Esophagus squamous epithelium (tissue), 5 donors: ENCODE measurements around the gene RGS9. TPM values are rescaled to one million over a fixed set of nuclear protein-coding genes. Genes with fewer than 3 reads are reported as not detected.
A peak's percentile ranks its signal among the peaks of the same experiment; 100 is the strongest.
"Not testable (repeated sequence)": the region's sequence is repeated elsewhere in the genome, so short reads cannot be mapped to it uniquely, and the experiment has no call there.

Source experiments
- DNase-seq: peaks from one replicate; lab custom pipeline; 2025; lab: John Stamatoyannopoulos, UW
- H3K27ac ChIP-seq, 4 donors: fragments of 200-600 bp; sonication (generic); one replicate each; pipeline ENCODE4 v1.5.1; 2016 to 2019; ENCODE audit warnings: mild to moderate bottlenecking in 1 of 4
- H3K27me3 ChIP-seq, 4 donors: fragments of 200-600 bp; sonication (generic); 1 replicate in 3 of 4; 2 replicates in 1 of 4; pipeline versions ENCODE4 v1.5.1 to v1.6.0; 2017 to 2021; ENCODE audit warnings: antibody characterized with exemption in 1 of 4
- H3K36me3 ChIP-seq, 3 donors: fragments of 200-600 bp; sonication (generic); one replicate each; pipeline ENCODE4 v1.5.1; 2016 to 2019
- H3K4me1 ChIP-seq, 3 donors: fragments of 200-600 bp; sonication (generic); one replicate each; pipeline ENCODE4 v1.5.1; 2017 to 2019
- H3K4me3 ChIP-seq, 4 donors: fragments of 200-600 bp; sonication (generic); 1 replicate in 3 of 4; 2 replicates in 1 of 4; pipeline ENCODE4 v1.5.1; 2016 to 2019; ENCODE audit warnings: mild to moderate bottlenecking in 2 of 4, moderate library complexity in 1 of 4
- H3K9me3 ChIP-seq, 3 donors: fragments of 200-600 bp; sonication (generic); one replicate each; pipeline ENCODE4 v1.5.1; 2016 to 2019
- POLR2A ChIP-seq, 4 donors: fragments of 450-650 bp; IDR thresholded peaks; one replicate each; pipeline ENCODE4 v1.6.1; 2017; ENCODE audit warnings: antibody characterized with exemption in 4 of 4, mild to moderate bottlenecking in 4 of 4, moderate library complexity in 3 of 4
- WGBS, 2 donors: methylation state at CpG; one replicate each; pipeline ENCODE4 v1.1.5; 2018; 5-methylcytosine and 5-hydroxymethylcytosine counted together
- intact Hi-C: fragments of 100-400 bp; cut with DNase I; formaldehyde crosslinking; loops from one replicate; pipeline ENCODE4 v1.15.0; 2022
- total RNA-seq, 4 donors: library from RNA; depleted of rRNA; stranded (reverse); fragments of >200 nt; gene quantifications; one replicate each; pipeline ENCODE4 v1.1.0, GENCODE V29; 2016
- TF ChIP-seq, protein P1 (sequence below), 6 experiments: fragments of 450-650 bp in 4 of 6; fragments of 200-600 bp in 2 of 6; sonication (generic) in 2 of 6; IDR thresholded peaks; one replicate each; pipeline ENCODE4 v1.5.1; 2016 to 2019; ENCODE audit warnings: antibody characterized with exemption in 6 of 6, mild to moderate bottlenecking in 4 of 6, moderate library complexity in 4 of 6
- donor health status: DM: yes; HTN: yes; CAD: no.

RGS9 gene
- total RNA-seq, 4 donors from 2014 or later = 0.45 to 8.1 (median 2.9) TPM

GRCh38 chr17:65175952-65176351 is 38.8 kb downstream of the RGS9 start:
- H3K27me3 ChIP-seq = no peaks in the 10 kb centered on the region
- no peaks in the 10 kb centered on the region for H3K9me3 ChIP-seq
- peaks cover 0 to 11% (median 0%) of the 10 kb centered on the region in 3 donors for H3K4me1 ChIP-seq
- H3K36me3 ChIP-seq = no peaks in the 10 kb centered on the region
- H3K27ac ChIP-seq = no peak overlapping the region
- intact Hi-C loops = no loop called here
- H3K4me3 ChIP-seq = no peak overlapping the region
- no peak for DNase-seq
- TF ChIP-seq, protein P1, sequence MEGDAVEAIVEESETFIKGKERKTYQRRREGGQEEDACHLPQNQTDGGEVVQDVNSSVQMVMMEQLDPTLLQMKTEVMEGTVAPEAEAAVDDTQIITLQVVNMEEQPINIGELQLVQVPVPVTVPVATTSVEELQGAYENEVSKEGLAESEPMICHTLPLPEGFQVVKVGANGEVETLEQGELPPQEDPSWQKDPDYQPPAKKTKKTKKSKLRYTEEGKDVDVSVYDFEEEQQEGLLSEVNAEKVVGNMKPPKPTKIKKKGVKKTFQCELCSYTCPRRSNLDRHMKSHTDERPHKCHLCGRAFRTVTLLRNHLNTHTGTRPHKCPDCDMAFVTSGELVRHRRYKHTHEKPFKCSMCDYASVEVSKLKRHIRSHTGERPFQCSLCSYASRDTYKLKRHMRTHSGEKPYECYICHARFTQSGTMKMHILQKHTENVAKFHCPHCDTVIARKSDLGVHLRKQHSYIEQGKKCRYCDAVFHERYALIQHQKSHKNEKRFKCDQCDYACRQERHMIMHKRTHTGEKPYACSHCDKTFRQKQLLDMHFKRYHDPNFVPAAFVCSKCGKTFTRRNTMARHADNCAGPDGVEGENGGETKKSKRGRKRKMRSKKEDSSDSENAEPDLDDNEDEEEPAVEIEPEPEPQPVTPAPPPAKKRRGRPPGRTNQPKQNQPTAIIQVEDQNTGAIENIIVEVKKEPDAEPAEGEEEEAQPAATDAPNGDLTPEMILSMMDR (IDR thresholded peaks at IDR 0.05) = no peak
- no peak for TF ChIP-seq POLR2A (IDR thresholded peaks at IDR 0.05)

- no peaks in the 10 kb centered on the region for H3K36me3 ChIP-seq
- H3K4me3 ChIP-seq = no peak overlapping the region
- intact Hi-C loops = no loop called here
- H3K27me3 ChIP-seq = no peaks in the 10 kb centered on the region
- TF ChIP-seq, protein P1 (IDR thresholded peaks at IDR 0.05) = no peak
- TF ChIP-seq POLR2A (IDR thresholded peaks at IDR 0.05) = no peak
- H3K27ac ChIP-seq = no peak overlapping the region
- H3K4me1 ChIP-seq = peaks cover 0 to 4% (median 0%) of the 10 kb centered on the region in 3 donors
- 92 to 93% methylated on average over 5 of the region's 5 CpGs for WGBS, 2 donors
- no peak for DNase-seq
- no peaks in the 10 kb centered on the region for H3K9me3 ChIP-seq
These were observed 39.7 kb downstream of the RGS9 start for GRCh38 chr17:65176646-65177409.

DNA sequence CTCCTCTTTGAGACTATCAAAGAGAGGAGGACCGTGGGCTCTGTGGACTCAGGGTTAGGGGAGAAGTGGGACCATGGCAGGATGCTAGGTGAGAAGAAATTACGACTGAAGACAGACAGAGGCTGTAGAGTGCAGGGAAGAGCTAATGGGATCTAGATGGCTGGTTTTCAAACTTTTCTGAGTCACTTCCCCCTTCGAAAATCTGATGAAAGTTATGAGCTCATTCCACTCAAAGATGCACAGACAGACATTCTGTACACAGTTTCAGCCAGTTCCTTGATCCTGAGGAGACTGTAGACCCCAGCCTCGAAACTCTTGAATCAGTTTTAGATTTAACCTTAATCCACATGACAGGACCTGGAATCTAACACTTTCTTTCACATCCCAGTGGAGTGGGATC is 40.7 kb downstream of the RGS9 start:
- Histone ChIP-seq H3K36me3 (no peaks in the 10 kb centered on the region), H3K27ac (no peak overlapping the region), H3K4me3 (no peak overlapping the region), H3K27me3 (no peaks in the 10 kb centered on the region), H3K9me3 (no peaks in the 10 kb centered on the region), H3K4me1 (peaks cover 0 to 4% (median 0%) of the 10 kb centered on the region in 3 donors)
- no peak for DNase-seq
- no peak for TF ChIP-seq POLR2A (IDR thresholded peaks at IDR 0.05)
- TF ChIP-seq, protein P1 (IDR thresholded peaks at IDR 0.05) = no peak
- WGBS, 2 donors = 67 to 75% methylated on average over 4 of the region's 4 CpGs
- intact Hi-C loops = no loop called here

GRCh38 chr17:65180276-65180675 is 43.1 kb downstream of the RGS9 start:
- WGBS, 2 donors = 79 to 91% methylated on average over 12 of the region's 12 CpGs
- intact Hi-C loops = not testable (repeated sequence)
- peak overlapping the region in 1 of 4 donors; percentile 29 for H3K27ac ChIP-seq

DNA sequence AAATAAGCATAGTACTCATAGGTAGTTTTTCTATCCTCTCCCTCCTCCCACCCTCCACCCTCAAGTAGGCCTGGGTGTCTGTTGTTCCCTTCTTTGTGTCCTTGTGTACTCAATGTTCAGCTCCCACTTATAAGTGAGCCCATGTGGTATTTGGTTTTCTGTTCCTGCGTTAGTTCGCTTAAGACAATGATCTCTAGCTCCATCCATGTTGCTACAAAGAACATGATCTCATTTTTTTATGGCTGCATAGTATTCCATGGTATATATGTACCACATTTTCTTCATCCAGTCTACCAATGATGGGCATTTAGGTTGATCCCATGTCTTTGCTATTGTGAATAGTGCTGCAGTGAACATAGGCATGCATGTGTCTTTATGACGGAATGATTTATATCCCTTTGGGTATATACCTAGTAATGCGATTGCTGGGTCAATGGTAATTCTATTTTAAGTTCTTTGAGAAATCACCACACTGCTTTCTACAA is 43.6 kb downstream of the RGS9 start:
- H3K4me3 ChIP-seq, DNase-seq, H3K36me3 ChIP-seq, intact Hi-C loops, H3K9me3 ChIP-seq, H3K27me3 ChIP-seq: not testable (repeated sequence)
- Histone ChIP-seq H3K27ac (peak overlapping the region in 1 of 4 donors; percentile 29), H3K4me1 (peaks cover 0 to 11% (median 0%) of the 10 kb centered on the region in 3 donors)
- 81 to 95% methylated on average over 4 of the region's 4 CpGs for WGBS, 2 donors

More at GRCh38 chr17:65180276-65180675, 43.1 kb downstream of the RGS9 start:
- H3K36me3 ChIP-seq, H3K9me3 ChIP-seq, H3K4me3 ChIP-seq, H3K27me3 ChIP-seq, DNase-seq: not testable (repeated sequence)
- H3K4me1 ChIP-seq = peaks cover 0 to 11% (median 0%) of the 10 kb centered on the region in 3 donors
